Karpas-422 (cell line): ENCODE data around the gene COCH. TPM values are rescaled to one million over a fixed set of nuclear protein-coding genes. Genes with fewer than 3 reads are reported as not detected.
"Not testable (repeated sequence)": the region's sequence is repeated elsewhere in the genome, so short reads cannot be mapped to it uniquely, and the experiment has no call there.

Experiments
- DNase-seq: peaks from one replicate; pipeline ENCODE4 v3.0.0-alpha.2; 2015
- H2AFZ ChIP-seq: fragments of 200-600 bp; sonication (generic); 2 replicates; pipeline ENCODE4 v1.6.1; 2014; ENCODE audit warnings: antibody characterized with exemption, low read length, mixed read lengths
- H3K27ac ChIP-seq: fragments of 200-600 bp; sonication (generic); 2 replicates; pipeline ENCODE4 v1.5.1; 2014; ENCODE audit warnings: mild to moderate bottlenecking, low read length, moderate library complexity
- H3K27me3 ChIP-seq: fragments of 200-600 bp; sonication (generic); 2 replicates; pipeline ENCODE4 v1.6.1; 2014; ENCODE audit warnings: low read length, mixed read lengths
- H3K36me3 ChIP-seq: fragments of 200-600 bp; sonication (generic); 2 replicates; pipeline ENCODE4 v1.6.1; 2014; ENCODE audit warnings: low read length, mixed read lengths; ENCODE audit not compliant: insufficient read depth
- H3K4me1 ChIP-seq: fragments of 200-600 bp; sonication (generic); 2 replicates; pipeline ENCODE4 v1.6.1; 2014; ENCODE audit warnings: mild to moderate bottlenecking, low read length, mixed read lengths
- H3K4me2 ChIP-seq: fragments of 200-600 bp; sonication (generic); 2 replicates; pipeline ENCODE4 v1.6.1; 2014; ENCODE audit warnings: low read length, low read depth, mild to moderate bottlenecking; ENCODE audit not compliant: poor library complexity, severe bottlenecking
- H3K4me3 ChIP-seq: fragments of 200-600 bp; sonication (generic); 2 replicates; pipeline ENCODE4 v1.5.1; 2014; ENCODE audit warnings: mild to moderate bottlenecking, antibody characterized with exemption, low read length, mixed read lengths
- H3K79me2 ChIP-seq: fragments of 200-600 bp; sonication (generic); 2 replicates; pipeline ENCODE4 v1.6.1; 2014; ENCODE audit warnings: mild to moderate bottlenecking, low read length, mixed read lengths
- H3K9ac ChIP-seq: fragments of 200-600 bp; sonication (generic); 2 replicates; pipeline ENCODE4 v1.6.0; 2014; ENCODE audit warnings: low read length
- H3K9me2 ChIP-seq: fragments of 200-600 bp; sonication (generic), shearing (Covaris generic); replicated peaks from 2 replicates; pipeline ENCODE4 v1.6.0; 2014; ENCODE audit warnings: mild to moderate bottlenecking, low read length, moderate library complexity; ENCODE audit not compliant: insufficient read depth
- H3K9me3 ChIP-seq: fragments of 300-700, 200-600 bp; sonication (generic); 2 replicates; pipeline ENCODE4 v1.6.1; 2014; ENCODE audit warnings: low read length, mixed read lengths
- H4K20me1 ChIP-seq: fragments of 200-600 bp; sonication (generic); 2 replicates; pipeline ENCODE4 v1.6.1; 2014; ENCODE audit warnings: mild to moderate bottlenecking, antibody characterized with exemption, low read length, low read depth; ENCODE audit not compliant: insufficient read depth
- total RNA-seq: library from RNA; depleted of rRNA; stranded (reverse); fragments of >200 nt; shearing (Covaris generic); gene quantifications from 2 replicates; pipeline ENCODE4 v1.2.3, GENCODE V29; 2014; ENCODE audit warnings: low replicate concordance

Gene COCH
- total RNA-seq, 1 experiment from 2014 or later: 33.7 TPM

DNA sequence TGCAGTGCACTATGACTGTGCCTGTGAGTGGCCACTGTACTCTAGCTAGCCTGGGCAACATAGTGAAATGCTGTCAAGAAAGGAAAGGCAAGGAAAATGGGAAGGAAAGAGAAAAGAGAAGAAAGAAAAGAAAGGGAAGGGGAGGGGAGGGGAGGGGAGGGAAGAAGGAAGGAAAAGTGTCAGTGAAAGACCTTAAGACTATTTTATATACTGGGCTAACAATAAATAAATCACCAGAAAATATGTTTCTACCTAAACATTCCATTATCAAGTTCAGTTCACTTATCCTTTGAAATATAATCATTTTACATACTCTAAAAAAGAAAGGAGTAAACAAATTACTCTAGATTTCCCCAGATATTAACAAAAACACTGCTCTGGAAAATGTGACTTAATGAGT, 22.1 kb downstream of the COCH start:
- Histone ChIP-seq H3K79me2 (peaks cover 29% of the 10 kb centered on the region), H3K9ac (no peak overlapping the region), H2AFZ (no peak overlapping the region), H3K27me3 (no peaks in the 10 kb centered on the region), H3K27ac (no peak overlapping the region), H3K9me3 (no peaks in the 10 kb centered on the region), H3K36me3 (peaks cover 27% of the 10 kb centered on the region; the same call in 1 of the 2 replicates), H4K20me1 (no peaks in the 10 kb centered on the region), H3K4me1 (peaks cover 9% of the 10 kb centered on the region; the same call in 1 of the 2 replicates), H3K4me2 (no peak overlapping the region), H3K9me2 (no peaks in the 10 kb centered on the region), H3K4me3 (no peak overlapping the region)
- DNase-seq: no peak

- H3K27me3 ChIP-seq, H3K9ac ChIP-seq, H3K9me2 ChIP-seq, H3K27ac ChIP-seq, H3K4me3 ChIP-seq, H3K4me2 ChIP-seq, DNase-seq, H4K20me1 ChIP-seq, H3K9me3 ChIP-seq, H3K4me1 ChIP-seq, H2AFZ ChIP-seq: not testable (repeated sequence)
- peaks cover 28% of the 10 kb centered on the region; the same call in 1 of the 2 replicates for H3K36me3 ChIP-seq
- peaks cover 32% of the 10 kb centered on the region for H3K79me2 ChIP-seq
Observed at GRCh38 chr14:30897121-30897520, 22.8 kb downstream of the COCH start.

DNA sequence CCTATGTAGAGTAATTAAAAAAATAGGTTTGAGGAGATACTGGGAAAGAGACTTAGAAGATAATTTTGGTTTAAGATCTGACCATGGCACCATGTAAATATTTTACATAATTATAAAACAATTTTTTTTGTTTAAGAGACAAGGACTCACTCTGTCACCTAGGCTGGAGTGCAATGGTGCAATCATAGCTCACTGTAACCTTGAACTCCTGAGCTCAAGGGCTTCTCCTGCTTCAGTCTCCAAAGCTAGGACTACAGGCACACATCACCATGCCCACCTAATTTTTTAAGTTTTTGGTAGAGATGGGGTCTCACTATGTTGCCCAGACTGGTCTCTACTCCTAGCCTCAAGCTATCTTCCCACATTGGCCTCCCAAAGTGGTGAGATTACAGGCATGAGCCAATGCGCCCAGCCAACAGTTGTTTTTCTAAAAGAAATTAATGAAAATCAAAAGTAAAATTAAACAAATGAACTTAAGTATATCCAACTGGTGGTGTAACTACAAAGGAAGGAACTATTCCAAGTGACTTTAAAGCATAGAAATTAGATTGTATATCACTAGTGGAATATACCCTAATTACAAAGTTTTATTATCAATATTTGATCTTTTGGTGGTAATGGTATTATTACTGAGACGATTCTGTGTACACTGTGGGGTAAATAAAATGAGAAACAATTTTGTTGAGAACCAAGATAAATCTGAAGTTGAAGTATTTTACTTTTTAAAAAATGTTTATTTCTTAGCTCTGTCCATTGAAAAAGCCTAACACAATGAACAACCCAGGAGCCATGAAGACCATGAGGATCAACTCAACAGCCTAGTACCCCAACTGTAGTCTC, 29.1 kb downstream of the COCH start:
- Histone ChIP-seq H3K27me3 (no peaks in the 10 kb centered on the region), H3K27ac (no peak overlapping the region), H2AFZ (no peak overlapping the region), H3K36me3 (peaks cover 31% of the 10 kb centered on the region; the same call in 1 of the 2 replicates), H3K4me2 (no peak overlapping the region), H3K9me2 (no peaks in the 10 kb centered on the region), H4K20me1 (no peaks in the 10 kb centered on the region), H3K9me3 (no peaks in the 10 kb centered on the region), H3K4me3 (no peak overlapping the region), H3K9ac (no peak overlapping the region), H3K79me2 (peaks cover 36% of the 10 kb centered on the region), H3K4me1 (0 out of 2 replicates have a peak, but pooled peaks cover 5% of the 10 kb centered on the region)
- DNase-seq: no peak

- Histone ChIP-seq H3K9me3 (no peaks in the 10 kb centered on the region), H3K9ac (no peak overlapping the region), H3K27me3 (no peaks in the 10 kb centered on the region), H4K20me1 (no peaks in the 10 kb centered on the region), H3K4me2 (no peak overlapping the region), H3K9me2 (no peaks in the 10 kb centered on the region), H3K4me3 (no peak overlapping the region), H3K4me1 (no peaks in the 10 kb centered on the region), H2AFZ (no peak overlapping the region), H3K79me2 (peaks cover 18% of the 10 kb centered on the region), H3K27ac (no peak overlapping the region), H3K36me3 (peaks cover 55% of the 10 kb centered on the region; the same call in 1 of the 2 replicates)
- peak; percentile 75 for DNase-seq
Observed at GRCh38 chr14:30906752-30907658, 32.6 kb downstream of the COCH start.

DNA sequence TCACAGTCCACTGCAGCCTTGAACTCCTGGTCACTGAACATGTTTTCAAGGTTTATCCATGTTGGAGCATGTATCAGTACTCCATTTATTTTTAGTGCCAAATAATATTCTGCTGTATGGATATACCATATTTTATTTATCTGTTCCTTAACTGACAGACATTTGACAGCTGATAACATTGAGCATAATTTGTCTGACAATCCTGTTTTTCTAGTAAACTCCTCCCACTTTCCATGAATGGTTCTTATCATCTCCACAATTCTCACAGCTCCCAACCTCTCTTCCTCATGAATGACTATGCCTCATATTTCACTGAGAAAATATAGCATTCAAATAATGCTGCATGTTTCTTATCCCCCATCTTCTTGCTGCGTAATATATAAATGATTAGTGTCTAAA, 33.3 kb downstream of the COCH start:
- Histone ChIP-seq H3K9me3 (no peaks in the 10 kb centered on the region), H4K20me1 (no peaks in the 10 kb centered on the region), H3K9ac (no peak overlapping the region), H3K27ac (no peak overlapping the region), H3K4me3 (no peak overlapping the region), H3K27me3 (no peaks in the 10 kb centered on the region), H2AFZ (no peak overlapping the region), H3K4me1 (no peaks in the 10 kb centered on the region), H3K4me2 (no peak overlapping the region), H3K9me2 (no peaks in the 10 kb centered on the region), H3K36me3 (peaks cover 50% of the 10 kb centered on the region; the same call in 1 of the 2 replicates), H3K79me2 (peaks cover 22% of the 10 kb centered on the region)
- no peak for DNase-seq

DNA sequence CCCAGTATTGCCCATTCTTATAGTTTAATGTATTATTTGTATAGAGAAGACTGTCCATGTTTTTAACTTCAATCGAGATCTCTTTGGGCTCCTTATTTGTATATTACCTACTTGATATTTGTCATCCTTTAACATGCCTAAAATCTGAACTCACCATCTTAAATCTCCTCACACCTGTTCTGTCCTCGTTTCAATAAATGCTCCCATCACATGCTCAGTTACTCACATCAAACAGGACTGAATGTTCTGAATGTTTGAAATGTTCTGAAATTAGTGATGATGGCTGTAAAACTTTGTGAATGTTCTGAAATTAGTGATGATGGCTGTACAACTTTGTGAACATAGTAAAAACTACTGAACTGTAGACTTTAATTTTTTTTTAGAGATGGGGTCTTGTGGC, 34.5 kb downstream of the COCH start:
- no peak overlapping the region for H3K27ac ChIP-seq
- H3K9me3 ChIP-seq: no peaks in the 10 kb centered on the region
- H3K4me2 ChIP-seq: no peak overlapping the region
- no peaks in the 10 kb centered on the region for H3K9me2 ChIP-seq
- H3K27me3 ChIP-seq: no peaks in the 10 kb centered on the region
- H3K36me3 ChIP-seq: peaks cover 47% of the 10 kb centered on the region; the same call in 1 of the 2 replicates
- no peak overlapping the region for H2AFZ ChIP-seq
- H3K4me3 ChIP-seq: no peak overlapping the region
- H3K79me2 ChIP-seq: peaks cover 28% of the 10 kb centered on the region
- H3K9ac ChIP-seq: no peak overlapping the region
- DNase-seq: no peak
- H4K20me1 ChIP-seq: no peaks in the 10 kb centered on the region
- no peaks in the 10 kb centered on the region for H3K4me1 ChIP-seq

GRCh38 chr14:30914812-30915211, 40.5 kb downstream of the COCH start:
- H3K4me2 ChIP-seq: no peak overlapping the region
- H3K79me2 ChIP-seq: peaks cover 58% of the 10 kb centered on the region
- H3K9me3 ChIP-seq: no peaks in the 10 kb centered on the region
- H3K36me3 ChIP-seq: peaks cover 24% of the 10 kb centered on the region; the same call in 1 of the 2 replicates
- H3K4me3 ChIP-seq: no peak overlapping the region
- no peak overlapping the region for H3K27ac ChIP-seq
- H3K4me1 ChIP-seq: no peaks in the 10 kb centered on the region
- H3K27me3 ChIP-seq: no peaks in the 10 kb centered on the region
- H3K9me2 ChIP-seq: no peaks in the 10 kb centered on the region; the same call in 1 of the 2 replicates
- H3K9ac ChIP-seq: no peak overlapping the region
- H4K20me1 ChIP-seq: no peaks in the 10 kb centered on the region
- DNase-seq: no peak
- no peak overlapping the region for H2AFZ ChIP-seq

DNA sequence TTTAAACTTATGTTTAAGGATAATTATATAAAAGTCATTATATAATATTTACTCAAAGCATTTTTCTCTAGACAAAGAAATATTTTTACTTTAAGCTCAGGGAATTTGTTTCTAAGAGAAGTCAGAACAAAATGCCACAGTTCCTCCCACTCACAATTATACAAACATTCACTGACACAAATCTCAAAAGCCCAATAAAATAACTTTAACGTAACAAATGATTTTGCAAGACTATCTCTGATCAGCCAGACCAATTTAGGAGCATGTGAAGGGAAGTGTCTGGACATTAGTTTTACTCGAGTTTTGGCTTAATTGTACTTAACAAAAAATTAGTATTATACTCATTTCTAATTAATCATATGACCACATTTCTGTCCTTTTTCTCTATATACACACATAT, 41.2 kb downstream of the COCH start:
- no peaks in the 10 kb centered on the region for H3K9me3 ChIP-seq
- no peaks in the 10 kb centered on the region for H4K20me1 ChIP-seq
- no peaks in the 10 kb centered on the region; the same call in 1 of the 2 replicates for H3K9me2 ChIP-seq
- peaks cover 18% of the 10 kb centered on the region; the same call in 1 of the 2 replicates for H3K36me3 ChIP-seq
- H3K4me2 ChIP-seq: no peak overlapping the region
- H3K79me2 ChIP-seq: peaks cover 63% of the 10 kb centered on the region
- no peaks in the 10 kb centered on the region for H3K27me3 ChIP-seq
- no peak overlapping the region for H3K27ac ChIP-seq
- no peak overlapping the region for H2AFZ ChIP-seq
- DNase-seq: no peak
- no peak overlapping the region for H3K9ac ChIP-seq
- no peaks in the 10 kb centered on the region for H3K4me1 ChIP-seq
- H3K4me3 ChIP-seq: no peak overlapping the region
